ENCODE measurements around the gene STX4. TPM values are rescaled to one million over a fixed set of nuclear protein-coding genes. Genes with fewer than 3 reads are reported as not detected.

STX4 gene
- total RNA-seq, 1 donor from 2014 or later = 55.0 TPM

DNA sequence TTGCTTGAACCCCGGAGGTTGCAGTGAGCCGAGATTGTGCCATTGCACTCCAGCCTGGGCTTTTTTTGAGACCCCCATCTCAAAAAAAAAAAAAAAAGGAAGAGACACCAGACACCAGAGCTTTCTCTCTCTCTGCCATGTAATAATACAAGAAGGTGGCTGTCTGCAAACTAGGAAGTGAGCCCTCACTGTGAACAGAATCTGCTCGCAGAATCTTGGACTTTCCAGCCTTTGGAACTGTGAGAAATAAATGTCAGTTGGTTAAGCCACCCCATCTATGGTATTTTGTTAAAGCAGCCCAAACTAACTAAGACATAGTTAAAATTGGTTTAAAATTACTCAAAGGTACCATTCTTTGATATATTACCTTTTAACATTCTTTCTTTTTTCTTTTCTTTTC is 12.8 kb upstream of the STX4 start:
- DNase-seq (ENCODE audit: low spot score) = no peak

DNA sequence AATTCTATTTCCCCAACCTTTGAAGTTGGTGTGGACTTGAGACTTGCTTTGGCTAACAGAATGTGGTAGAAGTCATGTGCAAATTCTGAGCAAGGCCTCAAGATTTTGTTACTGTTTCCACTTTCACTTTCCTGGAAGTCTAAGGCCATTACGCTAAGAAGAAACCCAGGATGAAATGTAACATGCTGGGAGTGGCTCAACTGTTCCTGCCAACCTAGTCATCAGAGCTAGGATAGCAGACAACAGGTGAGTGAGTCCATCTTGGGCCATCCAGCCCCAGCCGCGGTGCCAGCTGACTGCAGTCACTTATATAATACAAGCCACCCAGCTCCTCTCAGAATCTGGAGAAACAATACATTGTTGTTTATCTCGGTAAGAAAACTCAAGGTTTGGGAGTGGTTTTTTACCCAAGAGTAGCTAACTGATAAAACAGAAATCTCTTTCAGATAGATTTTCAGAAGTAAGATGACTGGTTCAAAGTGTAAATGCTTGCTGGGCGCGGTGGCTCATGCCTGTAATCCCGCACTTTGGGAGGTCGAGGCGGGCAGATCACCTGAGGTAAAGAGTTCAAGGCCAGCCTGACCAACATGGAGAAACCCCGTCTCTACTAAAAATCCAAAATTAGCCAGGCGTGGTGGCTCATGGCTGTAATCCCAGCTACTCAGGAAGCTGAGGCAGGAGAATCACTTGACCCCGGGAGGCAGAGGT is 10.7 kb upstream of the STX4 start:
- DNase-seq (ENCODE audit: low spot score) = no peak

DNA sequence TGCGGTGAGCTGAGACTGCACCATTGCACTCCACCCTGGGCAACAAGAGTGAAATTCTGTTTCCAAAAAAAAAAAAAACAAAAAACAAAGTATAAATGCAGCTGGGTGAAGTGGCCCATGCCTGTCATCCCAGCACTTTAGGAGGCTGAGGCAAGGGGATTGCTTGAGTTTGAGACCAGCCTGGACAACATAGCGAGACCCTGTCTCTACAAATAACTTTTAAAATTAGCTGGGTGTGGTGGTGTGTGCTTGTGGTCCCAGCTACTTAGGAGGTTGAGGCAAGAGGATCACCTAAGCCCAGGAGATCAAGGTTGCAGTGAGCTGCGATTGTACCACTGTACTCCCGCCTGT is 10.1 kb upstream of the STX4 start:
- no peak for DNase-seq (ENCODE audit: low spot score)

DNA sequence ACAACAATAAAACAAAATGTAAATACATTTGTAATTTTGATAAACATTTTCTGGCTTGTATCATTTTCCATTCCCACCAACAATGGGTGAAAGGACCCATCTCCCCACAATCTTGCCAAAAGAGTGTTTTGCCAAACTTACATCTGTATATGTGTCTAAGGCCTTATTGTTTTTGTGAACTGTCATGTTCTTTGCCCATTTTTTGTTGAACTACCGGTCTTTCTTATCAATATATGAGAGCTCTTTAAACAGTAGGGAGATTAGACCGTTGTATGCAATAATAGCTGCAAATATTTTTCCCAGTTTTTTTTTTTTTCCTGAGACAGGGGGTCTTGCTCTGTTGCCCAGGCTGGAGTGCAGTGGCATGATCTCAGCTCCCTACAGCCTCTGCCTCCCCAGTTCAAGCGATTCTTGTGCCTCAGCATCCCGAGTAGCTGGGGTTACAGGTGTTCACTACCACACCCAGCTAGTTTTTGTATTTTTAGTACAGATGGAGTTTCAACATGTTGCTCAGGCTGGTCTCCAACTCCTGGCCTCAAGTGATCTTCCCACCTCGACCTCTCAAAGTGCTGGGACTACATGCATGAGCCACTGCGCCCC is 9.6 kb upstream of the STX4 start:
- DNase-seq (ENCODE audit: low spot score) = no peak

DNA sequence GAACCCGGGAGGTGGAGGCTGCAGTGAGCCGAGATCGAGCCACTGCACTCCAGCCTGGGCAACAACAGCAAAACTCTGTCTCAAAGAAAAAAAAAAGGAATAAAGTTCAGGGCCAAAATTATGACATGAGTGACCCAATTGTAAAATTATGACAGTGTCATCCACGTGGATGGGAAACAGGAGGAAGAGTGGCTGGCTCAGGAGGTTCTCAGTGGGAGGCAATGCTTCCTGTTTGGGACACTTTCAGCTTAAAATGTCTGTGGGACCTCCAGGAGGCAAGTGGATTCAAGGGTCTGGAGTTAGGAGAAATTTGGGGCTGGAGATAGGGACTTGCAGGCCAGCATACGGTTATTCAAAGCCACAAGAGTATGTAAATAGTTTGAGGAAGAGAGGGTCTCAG is 8.0 kb upstream of the STX4 start:
- no peak for DNase-seq (ENCODE audit: low spot score)

DNA sequence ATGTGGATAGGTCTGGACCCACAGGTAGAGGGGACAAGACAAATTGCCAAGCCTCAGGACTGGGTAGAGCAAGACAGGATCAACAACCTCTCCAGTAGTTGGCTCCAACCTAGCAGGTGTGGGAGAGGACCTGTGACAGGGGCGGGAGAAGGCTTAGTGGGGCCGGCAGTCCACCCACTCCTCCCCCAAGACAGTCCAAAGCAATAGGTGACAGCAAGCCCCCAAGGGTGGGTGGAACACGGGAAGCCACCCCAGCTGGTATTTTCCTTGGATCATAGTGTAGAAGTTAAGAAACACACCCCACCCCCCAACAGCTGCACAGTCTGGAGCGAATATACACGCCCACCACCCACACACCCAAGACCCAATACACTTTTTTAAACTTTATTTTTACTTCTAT is 4.1 kb upstream of the STX4 start:
- DNase-seq (ENCODE audit: low spot score) = no peak

DNA sequence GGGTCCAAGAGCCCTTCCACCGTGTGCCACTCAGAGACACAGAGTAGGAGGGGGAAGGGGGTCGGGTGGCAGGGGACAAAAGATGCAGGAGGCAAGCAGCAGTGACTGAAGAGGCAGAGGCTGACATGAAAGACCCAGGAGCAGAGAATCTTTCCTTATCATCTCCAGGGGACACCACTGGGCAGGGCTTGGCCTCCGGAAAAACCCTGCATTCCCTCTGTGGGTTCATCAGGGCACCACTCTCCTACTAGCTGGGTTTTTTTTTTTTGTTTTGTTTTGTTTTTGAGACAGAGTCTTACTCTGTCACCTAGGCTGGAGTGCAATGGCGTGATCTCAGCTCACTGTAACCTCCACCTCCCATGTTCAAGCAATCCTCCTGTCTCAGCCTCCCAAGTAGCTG is 2.1 kb upstream of the STX4 start:
- no peak for DNase-seq (ENCODE audit: low spot score)

DNA sequence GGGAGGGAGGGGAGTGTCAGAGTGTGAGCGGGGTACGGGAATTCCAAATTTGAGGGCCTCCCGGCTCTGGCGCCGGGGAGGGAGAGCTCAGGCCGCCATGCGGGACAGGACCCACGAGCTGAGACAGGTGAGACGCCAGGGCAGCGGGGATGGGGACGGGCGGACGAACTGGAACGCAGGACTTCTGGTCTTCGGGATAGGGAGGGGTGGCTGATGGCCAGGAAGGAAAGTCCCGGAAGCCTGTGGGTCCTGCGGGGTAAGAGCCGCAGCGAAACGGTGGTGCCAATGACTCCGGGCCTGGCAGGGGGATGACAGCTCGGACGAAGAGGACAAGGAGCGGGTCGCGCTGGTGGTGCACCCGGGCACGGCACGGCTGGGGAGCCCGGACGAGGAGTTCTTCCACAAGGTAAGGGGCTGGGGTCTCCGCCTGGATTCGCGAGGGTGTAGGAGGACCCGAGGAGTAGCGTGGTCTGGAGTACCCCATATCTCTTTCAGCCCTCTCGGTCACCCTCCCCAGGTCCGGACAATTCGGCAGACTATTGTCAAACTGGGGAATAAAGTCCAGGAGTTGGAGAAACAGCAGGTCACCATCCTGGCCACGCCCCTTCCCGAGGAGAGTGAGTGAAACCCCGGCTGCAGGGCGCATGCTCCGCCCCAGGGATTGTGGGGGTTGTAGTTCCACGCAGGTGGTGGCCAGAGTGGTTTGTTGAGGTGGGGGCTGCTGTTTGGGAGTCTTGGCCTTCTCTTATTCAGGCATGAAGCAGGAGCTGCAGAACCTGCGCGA is 543 bp downstream of the STX4 start:
- DNase-seq (ENCODE audit: low spot score) = peak; percentile 93

DNA sequence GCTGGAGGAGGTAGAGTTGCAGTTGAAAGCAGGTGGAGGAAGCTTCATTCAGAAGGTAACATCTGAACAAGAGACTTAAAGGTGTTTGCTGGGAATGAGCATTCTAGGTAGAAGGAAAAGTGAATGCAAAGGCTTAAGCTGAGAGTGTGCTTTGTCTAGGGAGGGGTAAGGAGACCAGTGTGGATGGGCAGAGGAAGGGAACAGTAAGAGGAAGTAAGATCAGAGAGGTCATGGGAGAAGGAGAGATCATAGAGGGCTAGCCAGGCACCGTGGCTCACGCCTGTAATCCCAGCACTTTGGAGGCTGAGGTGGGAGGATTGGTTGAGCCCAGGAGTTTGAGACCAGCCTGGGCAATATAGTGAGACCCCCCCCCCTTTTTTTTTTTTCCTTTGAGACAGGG is 3.3 kb downstream of the STX4 start:
- no peak for DNase-seq (ENCODE audit: low spot score)

DNA sequence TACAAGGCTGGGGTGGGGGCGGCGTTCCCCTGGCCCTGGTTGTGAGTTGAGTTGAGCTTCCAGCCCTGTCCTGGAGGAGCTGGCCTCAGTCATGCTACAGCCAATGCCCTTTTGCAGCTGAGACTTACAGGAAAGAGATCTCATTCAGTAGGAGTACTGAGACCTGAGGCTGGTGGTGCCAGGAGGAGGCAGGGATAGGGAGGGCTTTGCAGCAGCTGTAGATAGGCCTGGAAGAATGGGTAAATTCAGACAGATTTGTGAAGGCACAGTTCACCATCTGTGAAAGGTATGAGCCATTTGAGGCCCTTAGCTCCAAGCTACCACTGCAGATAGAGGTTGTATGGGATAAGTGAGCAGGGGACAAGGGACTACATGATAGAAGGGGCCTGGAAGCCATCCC is 5.6 kb downstream of the STX4 start:
- no peak for DNase-seq (ENCODE audit: low spot score)

DNA sequence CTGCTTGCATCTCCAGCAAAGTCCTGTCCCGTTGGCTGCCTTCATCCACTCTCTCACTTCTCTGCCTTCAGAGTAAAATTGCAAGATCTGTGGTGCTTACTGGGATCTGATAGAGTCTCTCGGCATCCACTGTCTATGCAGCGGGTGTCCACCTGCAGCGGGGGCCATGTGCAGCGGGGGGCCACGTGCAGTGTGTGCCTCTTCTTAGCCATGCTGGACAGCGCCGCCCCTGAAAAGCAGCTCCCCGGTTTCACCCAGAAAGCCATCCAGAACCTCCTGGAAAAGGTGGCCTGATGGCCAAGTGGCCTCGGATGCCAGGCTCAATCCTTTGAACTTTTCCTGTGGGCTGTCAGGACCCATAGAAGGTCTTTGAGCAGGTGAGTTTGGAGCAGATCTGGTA is 9.5 kb downstream of the STX4 start:
- DNase-seq (ENCODE audit: low spot score) = no peak

DNA sequence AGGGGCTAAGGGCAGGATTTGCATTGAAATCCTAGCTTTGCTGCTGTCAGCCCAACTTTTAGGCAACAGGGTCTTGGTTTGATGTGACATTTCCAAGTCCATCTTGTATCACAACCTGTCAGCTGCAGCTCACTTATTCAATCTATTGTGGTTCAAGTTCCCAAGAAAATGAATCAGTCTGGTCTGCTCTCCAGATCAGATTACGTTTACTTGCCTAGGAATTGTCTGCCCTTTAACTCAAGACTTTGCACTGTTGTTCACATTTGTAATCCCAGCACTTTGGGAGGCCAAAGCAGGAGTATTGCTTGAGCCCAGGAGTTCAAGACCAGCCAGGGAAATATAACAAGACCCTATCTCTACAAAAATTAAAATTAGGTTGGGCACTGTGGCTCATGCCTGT is 10.0 kb downstream of the STX4 start:
- DNase-seq (ENCODE audit: low spot score) = no peak

DNA sequence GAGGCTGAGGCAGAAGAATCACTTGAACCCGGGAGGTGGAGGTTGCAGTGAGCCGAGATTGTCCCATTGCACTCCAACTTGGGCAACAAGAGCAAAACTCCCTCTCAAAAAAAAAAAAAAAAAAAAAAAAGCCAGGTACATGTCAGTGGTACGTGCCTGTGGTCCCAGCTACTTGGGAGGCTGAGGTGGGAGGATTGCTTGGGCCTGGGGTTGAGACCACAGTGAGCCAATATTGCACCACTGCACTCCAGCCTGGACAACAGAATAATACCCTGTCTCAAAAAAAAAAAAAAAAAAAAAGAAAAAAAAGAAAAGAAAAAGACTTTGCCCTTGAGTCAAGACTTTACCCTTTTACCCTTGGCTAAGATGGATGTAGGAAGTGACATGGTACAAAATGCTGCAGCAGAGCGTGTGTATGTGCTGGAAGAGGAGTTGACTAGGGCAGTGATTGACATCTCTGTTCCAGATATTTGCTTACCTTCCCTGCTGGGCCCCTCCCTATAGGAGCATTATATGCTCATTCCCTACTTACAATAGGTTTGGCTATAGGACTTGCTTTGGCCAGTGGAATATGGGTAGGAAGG is 10.6 kb downstream of the STX4 start:
- DNase-seq (ENCODE audit: low spot score) = no peak

DNA sequence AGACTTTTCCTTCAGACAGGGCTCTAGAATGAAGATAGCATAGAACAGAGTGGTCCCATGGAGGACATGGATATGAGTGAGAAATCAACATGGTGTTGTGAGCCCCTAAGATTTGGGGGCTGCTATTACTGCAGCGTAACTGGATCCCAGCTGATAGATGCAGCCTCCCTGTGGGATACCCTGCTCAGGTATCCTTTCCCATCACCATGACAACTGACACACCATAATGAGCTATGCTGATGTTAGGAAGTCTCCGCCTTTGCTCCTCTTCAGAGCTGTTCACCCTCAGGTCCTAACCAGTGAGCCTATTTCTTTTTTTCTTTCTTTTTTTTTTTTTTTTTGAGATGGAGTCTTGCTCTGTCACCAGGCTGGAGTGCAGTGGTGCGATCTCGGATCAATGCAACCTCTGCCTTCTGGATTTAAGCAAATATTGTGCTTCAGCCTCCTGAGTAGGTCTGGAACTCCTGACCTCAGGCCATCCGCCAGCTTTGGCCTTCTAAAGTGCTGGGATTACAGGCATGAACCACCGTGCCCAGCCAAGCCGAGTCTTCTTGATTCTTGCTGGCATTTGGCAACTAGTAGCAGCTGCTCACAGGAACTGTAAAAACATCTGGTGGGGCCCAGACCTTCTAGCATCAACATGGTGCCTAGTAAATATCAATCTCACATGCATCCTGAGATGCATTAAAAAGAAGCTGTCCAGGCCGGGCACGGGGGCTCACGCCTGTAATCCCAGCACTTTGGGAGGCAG is 17.1 kb downstream of the STX4 start:
- DNase-seq (ENCODE audit: low spot score) = no peak

DNA sequence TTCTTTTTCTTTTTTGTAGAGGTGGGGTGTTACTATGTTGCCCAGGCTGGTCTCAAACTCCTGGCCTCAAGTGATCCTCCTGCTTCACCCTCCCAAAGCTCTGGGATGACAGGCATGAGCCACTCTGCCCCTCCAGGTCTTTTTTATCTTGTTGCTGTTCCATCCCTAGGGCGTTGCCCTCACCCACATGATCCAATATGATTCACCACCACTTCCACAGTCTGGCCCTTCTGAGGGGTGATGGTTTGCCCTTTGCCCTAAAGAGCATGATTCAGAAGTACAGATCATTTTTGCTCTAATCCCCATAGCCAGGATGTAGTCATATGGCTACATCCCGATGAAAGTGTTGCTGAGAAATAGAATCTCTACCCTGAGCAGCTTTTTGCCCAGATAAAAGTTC is 18.8 kb downstream of the STX4 start:
- DNase-seq (ENCODE audit: low spot score) = no peak

DNA sequence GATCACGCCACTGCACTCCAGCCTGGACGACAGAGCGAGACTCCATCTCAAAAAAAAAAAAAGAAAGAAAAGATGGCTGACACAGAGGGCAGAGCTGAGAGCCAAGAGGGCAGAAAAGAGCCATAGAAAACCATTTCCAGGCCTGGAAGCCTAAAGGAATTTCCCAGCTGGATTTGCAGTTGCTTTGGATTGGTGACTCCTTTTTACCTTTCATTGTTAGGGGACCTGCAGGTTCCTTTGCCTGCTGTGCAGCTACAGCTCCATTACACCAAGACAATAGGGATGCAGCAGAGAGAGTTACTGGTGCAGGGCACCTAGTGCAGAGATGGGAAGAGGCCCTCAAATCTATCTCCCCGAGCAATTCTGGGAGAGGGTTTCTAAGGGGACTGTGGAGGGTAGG is 22.3 kb downstream of the STX4 start:
- DNase-seq (ENCODE audit: low spot score) = no peak

DNA sequence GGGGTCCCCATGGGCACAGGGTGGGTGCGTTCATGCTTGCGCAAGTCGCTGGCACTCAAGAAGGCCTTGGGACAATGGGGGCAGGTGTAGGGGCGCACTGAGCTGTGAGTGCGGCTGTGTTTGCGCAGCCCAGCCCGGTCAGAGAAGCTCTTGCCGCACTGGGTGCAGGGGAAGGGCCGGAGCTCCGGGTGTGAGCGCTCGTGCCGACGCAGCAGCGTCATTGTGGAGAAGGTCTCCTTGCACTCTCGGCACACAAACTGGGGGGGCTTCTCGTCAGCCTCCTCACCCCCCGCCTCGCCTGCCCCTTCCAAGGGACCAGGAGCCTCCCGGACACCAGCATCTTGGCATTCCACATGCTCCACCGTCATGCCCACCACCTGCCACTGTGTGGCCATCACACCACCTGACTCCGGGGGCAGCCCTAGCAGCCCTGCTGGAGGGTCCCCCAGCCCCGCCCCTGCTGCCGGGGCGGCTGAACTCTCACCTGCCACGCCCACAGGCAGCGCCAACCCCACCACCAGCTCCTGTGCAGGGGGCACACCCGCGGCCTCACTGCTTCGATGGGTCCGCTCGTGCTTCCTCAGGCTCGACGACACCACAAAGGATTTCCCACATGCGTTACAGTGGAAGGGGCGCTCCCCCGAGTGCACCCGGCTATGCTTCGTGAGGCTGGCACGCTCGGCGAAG is 27.9 kb downstream of the STX4 start:
- no peak for DNase-seq (ENCODE audit: low spot score)

DNA sequence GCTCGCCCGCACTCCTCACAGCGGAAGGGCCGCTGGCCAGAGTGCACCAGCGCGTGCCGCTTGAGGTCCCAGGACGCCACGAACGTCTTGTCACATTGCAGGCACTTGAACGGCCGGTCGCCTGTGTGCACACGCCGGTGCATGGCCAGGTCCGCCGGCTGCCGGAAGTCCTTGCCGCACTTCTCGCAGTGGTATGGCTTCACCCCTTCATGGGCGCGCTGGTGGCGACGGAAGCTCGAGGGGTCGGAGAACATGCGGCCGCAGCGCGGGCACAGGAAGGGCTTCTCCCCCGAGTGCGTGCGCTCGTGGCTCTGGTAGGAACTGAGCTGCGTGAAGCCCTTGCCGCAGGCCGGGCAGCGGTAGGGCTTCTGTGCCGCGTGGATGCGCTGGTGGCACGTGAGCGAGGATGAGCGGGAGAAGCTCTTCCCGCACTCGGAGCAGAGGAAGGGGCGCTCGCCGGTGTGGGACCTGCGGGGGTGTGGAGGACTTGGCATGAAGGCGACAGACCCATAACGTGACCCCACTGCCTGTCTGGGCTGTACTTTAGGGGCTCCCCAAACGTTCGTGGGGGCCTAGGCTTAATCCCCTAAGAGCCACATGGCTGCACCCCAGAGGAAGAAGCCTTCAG is 28.6 kb downstream of the STX4 start:
- no peak for DNase-seq (ENCODE audit: low spot score)

DNA sequence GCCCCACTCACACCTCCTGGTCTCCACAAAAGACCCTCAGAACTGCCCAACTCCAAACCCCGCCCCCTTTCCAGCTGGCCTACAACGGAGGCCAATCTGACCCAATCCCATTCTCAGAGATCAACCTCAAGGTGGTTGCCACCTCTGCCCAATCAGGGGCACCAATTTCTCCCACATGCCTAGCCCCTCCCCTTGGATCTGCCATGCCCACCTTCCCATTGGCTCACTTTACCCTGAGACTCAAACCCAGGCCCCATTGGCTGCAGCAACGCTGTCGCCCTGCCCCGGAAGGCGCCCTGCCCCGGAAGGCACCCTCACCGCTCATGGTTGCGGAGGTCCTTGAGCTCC is 30.1 kb downstream of the STX4 start:
- DNase-seq (ENCODE audit: low spot score) = no peak

DNA sequence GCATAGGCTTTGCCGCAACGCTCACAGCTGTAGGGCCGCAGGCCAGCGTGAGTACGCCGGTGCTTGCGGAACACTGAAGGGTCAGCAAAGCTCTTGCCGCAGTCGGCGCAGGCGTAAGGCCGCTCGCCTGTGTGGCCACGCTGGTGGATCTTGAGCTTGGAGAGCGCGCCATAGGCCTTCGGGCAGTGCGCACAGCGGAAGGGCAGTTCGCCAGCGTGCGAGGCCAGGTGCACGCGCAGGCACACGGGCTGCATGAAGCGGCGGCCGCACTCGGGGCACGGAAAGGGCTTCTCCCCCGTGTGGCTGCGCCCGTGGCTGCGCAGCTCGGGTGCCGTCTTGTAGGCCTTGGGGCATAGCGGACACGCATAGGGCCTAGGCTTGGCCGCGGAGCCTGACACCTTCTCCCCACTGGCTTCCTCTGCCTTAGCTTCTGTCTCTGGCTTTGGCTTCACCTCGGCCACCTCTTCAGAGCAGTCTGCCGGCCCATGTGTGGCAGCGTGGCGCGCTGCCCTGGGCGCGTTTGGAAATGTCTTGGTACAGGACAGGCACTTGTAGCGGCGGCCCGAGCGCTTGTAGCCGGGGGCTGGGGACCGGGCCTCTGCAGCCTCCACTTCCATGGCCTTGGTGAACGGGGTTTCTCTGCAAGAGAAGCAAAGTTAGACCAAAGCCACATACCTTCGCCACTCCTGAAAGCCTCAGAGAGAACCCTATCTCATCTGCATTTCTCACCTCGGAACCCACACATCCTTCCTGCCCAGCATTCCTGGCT is 30.7 kb downstream of the STX4 start:
- DNase-seq (ENCODE audit: low spot score) = no peak
